Astrocyte (in vitro differentiated cells and primary cell): ENCODE measurements around the gene ZW10. TPM values are rescaled to one million over a fixed set of nuclear protein-coding genes. Genes with fewer than 3 reads are reported as not detected.

Experiments
- DNase-seq: peaks from one replicate; pipeline ENCODE4 v3.0.0-alpha.2; 2010; ENCODE audit warnings: low read depth
- FAIRE-seq: peaks from 2 replicates; lab custom pipeline; 2011; peaks lifted over from hg19 to GRCh38; lab: Jason Lieb, UNC
- H2AFZ ChIP-seq: 2 replicates; pipeline ENCODE4 v1.6.0; 2012; ENCODE audit warnings: low read depth, low read length, inconsistent platforms
- H3K27ac ChIP-seq: 2 replicates; pipeline ENCODE4 v1.5.1; 2011; ENCODE audit warnings: low read depth, low read length, inconsistent platforms
- H3K27me3 ChIP-seq: 2 replicates; pipeline ENCODE4 v1.6.0; 2011; ENCODE audit warnings: low read length, inconsistent platforms; ENCODE audit not compliant: insufficient read depth
- H3K36me3 ChIP-seq: 2 replicates; pipeline ENCODE4 v1.5.1; 2011; ENCODE audit warnings: low read length, inconsistent platforms; ENCODE audit not compliant: insufficient read depth
- H3K4me1 ChIP-seq: 2 replicates; pipeline ENCODE4 v1.5.1; 2011; ENCODE audit warnings: low read length, inconsistent platforms; ENCODE audit not compliant: insufficient read depth
- H3K4me2 ChIP-seq: 2 replicates; pipeline ENCODE4 v1.6.0; 2012; ENCODE audit warnings: low read length, inconsistent platforms
- H3K4me3 ChIP-seq: 2 replicates; pipeline ENCODE4 v1.5.1; 2011; ENCODE audit warnings: low read depth, mild to moderate bottlenecking, low read length, inconsistent platforms; ENCODE audit not compliant: insufficient read depth
- H3K79me2 ChIP-seq: 2 replicates; pipeline ENCODE4 v1.6.0; 2012; ENCODE audit warnings: mild to moderate bottlenecking, low read length, inconsistent platforms; ENCODE audit not compliant: insufficient read depth
- H3K9ac ChIP-seq: 2 replicates; pipeline ENCODE4 v1.6.0; 2012; ENCODE audit warnings: mild to moderate bottlenecking, low read length, inconsistent platforms
- H3K9me3 ChIP-seq: 2 replicates; pipeline ENCODE4 v1.5.1; 2012; ENCODE audit warnings: low read depth, mild to moderate bottlenecking, low read length, inconsistent platforms; ENCODE audit not compliant: insufficient read depth
- H4K20me1 ChIP-seq: 2 replicates; pipeline ENCODE4 v1.6.0; 2012; ENCODE audit warnings: low read length, inconsistent platforms; ENCODE audit not compliant: insufficient read depth
- H3K27ac Mint-ChIP-seq: one replicate; pipeline ENCODE4 v1.8.0; 2021; ENCODE audit warnings: mild to moderate bottlenecking, mixed read lengths; ENCODE audit not compliant: unreplicated experiment
- H3K27me3 Mint-ChIP-seq: one replicate; pipeline ENCODE4 v1.8.0; 2021; ENCODE audit warnings: low read depth, mixed read lengths; ENCODE audit not compliant: unreplicated experiment
- H3K36me3 Mint-ChIP-seq: one replicate; pipeline ENCODE4 v1.8.0; 2021; ENCODE audit warnings: low read depth, mixed read lengths; ENCODE audit not compliant: unreplicated experiment
- H3K4me1 Mint-ChIP-seq: one replicate; pipeline ENCODE4 v1.8.0; 2021; ENCODE audit warnings: low read depth, mixed read lengths; ENCODE audit not compliant: unreplicated experiment
- H3K4me3 Mint-ChIP-seq: one replicate; pipeline ENCODE4 v1.8.0; 2021; ENCODE audit warnings: mild to moderate bottlenecking, moderate library complexity, mixed read lengths; ENCODE audit not compliant: unreplicated experiment
- H3K9me3 Mint-ChIP-seq: one replicate; pipeline ENCODE4 v1.8.0; 2021; ENCODE audit warnings: mild to moderate bottlenecking, mixed read lengths; ENCODE audit not compliant: unreplicated experiment
- EZH2 ChIP-seq: IDR thresholded peaks from 2 replicates; pipeline ENCODE4 v1.6.1; 2012; ENCODE audit warnings: mild to moderate bottlenecking, low read length, inconsistent platforms; ENCODE audit not compliant: insufficient read depth
- total RNA-seq: library from RNA; stranded (reverse); gene quantifications from 2 replicates; pipeline ENCODE4 v1.2.1, GENCODE V29; 2021
- TF ChIP-seq, protein P1 (sequence below): IDR thresholded peaks from 2 replicates; pipeline ENCODE4 v1.5.1; 2011; ENCODE audit warnings: low read depth, mild to moderate bottlenecking, inconsistent platforms, low read length, moderate library complexity; ENCODE audit not compliant: insufficient read depth

Gene ZW10
- total RNA-seq, 1 donor from 2014 or later: 17.9 TPM

DNA sequence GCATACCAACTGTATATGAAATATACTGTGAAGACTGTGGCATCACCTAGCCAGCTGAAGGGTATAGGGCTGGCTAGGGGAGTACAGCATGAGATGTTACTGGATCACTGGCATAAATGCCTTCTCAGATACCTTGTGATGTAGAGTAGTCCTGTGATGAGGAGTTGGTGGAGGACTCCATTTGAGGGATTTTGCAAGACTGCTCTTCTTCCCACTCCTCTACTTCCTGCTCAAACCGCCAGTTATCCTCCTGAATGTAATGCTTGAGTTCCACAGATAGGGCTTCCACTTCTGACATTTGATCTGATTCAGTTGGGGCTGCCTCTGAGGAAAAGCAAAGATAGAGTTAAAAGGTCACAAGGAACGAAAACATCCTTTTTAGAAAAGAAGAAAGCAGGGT, 35.4 kb upstream of the ZW10 start:
- H3K4me2 ChIP-seq: no peak overlapping the region
- FAIRE-seq (no peak), DNase-seq (no peak)
- no peak overlapping the region for H3K27ac ChIP-seq
- H4K20me1 ChIP-seq: no peaks in the 10 kb centered on the region
- Mint-ChIP-seq H3K36me3 (peaks cover 13% of the 10 kb centered on the region), H3K27ac (no peak overlapping the region), H3K9me3 (no peaks in the 10 kb centered on the region), H3K27me3 (no peaks in the 10 kb centered on the region), H3K4me1 (peaks cover 17% of the 10 kb centered on the region), H3K4me3 (no peak overlapping the region)
- no peaks in the 10 kb centered on the region for H3K9me3 ChIP-seq
- H2AFZ ChIP-seq: no peak overlapping the region
- H3K27me3 ChIP-seq: no peaks in the 10 kb centered on the region
- H3K4me3 ChIP-seq: no peak overlapping the region
- TF ChIP-seq, protein P1, sequence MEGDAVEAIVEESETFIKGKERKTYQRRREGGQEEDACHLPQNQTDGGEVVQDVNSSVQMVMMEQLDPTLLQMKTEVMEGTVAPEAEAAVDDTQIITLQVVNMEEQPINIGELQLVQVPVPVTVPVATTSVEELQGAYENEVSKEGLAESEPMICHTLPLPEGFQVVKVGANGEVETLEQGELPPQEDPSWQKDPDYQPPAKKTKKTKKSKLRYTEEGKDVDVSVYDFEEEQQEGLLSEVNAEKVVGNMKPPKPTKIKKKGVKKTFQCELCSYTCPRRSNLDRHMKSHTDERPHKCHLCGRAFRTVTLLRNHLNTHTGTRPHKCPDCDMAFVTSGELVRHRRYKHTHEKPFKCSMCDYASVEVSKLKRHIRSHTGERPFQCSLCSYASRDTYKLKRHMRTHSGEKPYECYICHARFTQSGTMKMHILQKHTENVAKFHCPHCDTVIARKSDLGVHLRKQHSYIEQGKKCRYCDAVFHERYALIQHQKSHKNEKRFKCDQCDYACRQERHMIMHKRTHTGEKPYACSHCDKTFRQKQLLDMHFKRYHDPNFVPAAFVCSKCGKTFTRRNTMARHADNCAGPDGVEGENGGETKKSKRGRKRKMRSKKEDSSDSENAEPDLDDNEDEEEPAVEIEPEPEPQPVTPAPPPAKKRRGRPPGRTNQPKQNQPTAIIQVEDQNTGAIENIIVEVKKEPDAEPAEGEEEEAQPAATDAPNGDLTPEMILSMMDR: no peak
- TF ChIP-seq EZH2: no peak
- peaks cover 8% of the 10 kb centered on the region for H3K36me3 ChIP-seq
- H3K4me1 ChIP-seq: no peaks in the 10 kb centered on the region
- H3K9ac ChIP-seq: no peak overlapping the region
- no peaks in the 10 kb centered on the region for H3K79me2 ChIP-seq

DNA sequence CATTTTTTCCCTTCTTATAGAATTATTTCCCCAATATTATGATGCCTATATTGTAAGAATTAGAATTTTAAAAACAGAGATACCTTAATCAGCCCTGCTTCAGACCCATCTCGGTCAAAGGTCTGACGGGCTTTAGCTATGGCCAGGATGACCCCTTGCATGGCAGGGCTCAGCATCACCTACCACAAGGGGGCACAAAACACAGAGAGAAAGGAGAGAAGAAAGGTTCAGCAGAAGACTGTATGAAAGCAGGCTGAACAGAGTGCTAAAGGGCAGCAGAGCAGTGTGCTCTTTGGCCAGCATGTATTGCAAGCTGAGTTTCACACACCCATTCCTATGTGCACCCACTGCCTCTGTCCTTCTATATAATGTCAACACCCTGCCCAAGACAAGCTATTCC, 32.9 kb upstream of the ZW10 start:
- H3K27ac ChIP-seq: no peak overlapping the region
- Mint-ChIP-seq H3K27me3 (no peaks in the 10 kb centered on the region), H3K27ac (no peak overlapping the region), H3K9me3 (no peaks in the 10 kb centered on the region), H3K4me3 (no peak overlapping the region), H3K36me3 (peaks cover 15% of the 10 kb centered on the region), H3K4me1 (peaks cover 6% of the 10 kb centered on the region)
- H3K4me2 ChIP-seq: no peak overlapping the region
- no peaks in the 10 kb centered on the region for H4K20me1 ChIP-seq
- H3K79me2 ChIP-seq: no peaks in the 10 kb centered on the region
- FAIRE-seq (no peak), DNase-seq (no peak)
- H3K4me1 ChIP-seq: no peaks in the 10 kb centered on the region
- no peak overlapping the region for H3K9ac ChIP-seq
- TF ChIP-seq, protein P1: peak; percentile 30
- TF ChIP-seq EZH2: no peak
- H2AFZ ChIP-seq: no peak overlapping the region
- H3K36me3 ChIP-seq: peaks cover 7% of the 10 kb centered on the region
- no peaks in the 10 kb centered on the region for H3K27me3 ChIP-seq
- H3K9me3 ChIP-seq: no peaks in the 10 kb centered on the region
- no peak overlapping the region for H3K4me3 ChIP-seq

DNA sequence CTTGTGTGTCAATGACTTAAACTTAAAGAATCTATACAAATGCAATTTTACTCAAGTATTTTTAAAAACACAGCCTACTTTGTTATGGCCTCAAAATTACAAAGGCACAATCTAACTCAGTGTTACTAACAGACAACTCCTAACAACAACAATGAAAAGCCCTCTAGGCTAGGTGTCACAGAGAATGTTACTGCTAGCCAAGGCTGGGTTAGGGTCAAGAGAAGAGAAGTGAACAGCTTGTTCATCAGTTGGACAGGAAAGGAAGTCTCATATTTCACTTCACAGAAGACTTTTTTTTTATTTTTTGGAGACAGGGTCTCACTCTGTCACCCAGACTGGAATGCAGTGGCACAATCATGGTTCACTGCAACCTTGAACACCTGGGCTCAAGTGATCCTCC, 32.1 kb upstream of the ZW10 start:
- no peak overlapping the region for H3K27ac ChIP-seq
- H3K9me3 Mint-ChIP-seq: no peaks in the 10 kb centered on the region
- H3K36me3 Mint-ChIP-seq: peaks cover 19% of the 10 kb centered on the region
- no peaks in the 10 kb centered on the region for H3K9me3 ChIP-seq
- H3K36me3 ChIP-seq: peaks cover 7% of the 10 kb centered on the region
- H3K4me3 Mint-ChIP-seq: no peak overlapping the region
- H3K4me2 ChIP-seq: no peak overlapping the region
- FAIRE-seq: no peak
- no peaks in the 10 kb centered on the region for H3K79me2 ChIP-seq
- no peak for TF ChIP-seq EZH2
- TF ChIP-seq, protein P1: no peak
- no peaks in the 10 kb centered on the region for H3K27me3 ChIP-seq
- H3K4me3 ChIP-seq: no peak overlapping the region
- DNase-seq: no peak
- no peaks in the 10 kb centered on the region for H3K27me3 Mint-ChIP-seq
- H4K20me1 ChIP-seq: no peaks in the 10 kb centered on the region
- peaks cover 6% of the 10 kb centered on the region for H3K4me1 Mint-ChIP-seq
- no peak overlapping the region for H2AFZ ChIP-seq
- no peak overlapping the region for H3K9ac ChIP-seq
- no peaks in the 10 kb centered on the region for H3K4me1 ChIP-seq
- no peak overlapping the region for H3K27ac Mint-ChIP-seq
